ENCODE data around the gene NDUFB5.
"Not testable (repeated sequence)": the region's sequence is repeated elsewhere in the genome, so short reads cannot be mapped to it uniquely, and the experiment has no call there.

NDUFB5 gene

DNA sequence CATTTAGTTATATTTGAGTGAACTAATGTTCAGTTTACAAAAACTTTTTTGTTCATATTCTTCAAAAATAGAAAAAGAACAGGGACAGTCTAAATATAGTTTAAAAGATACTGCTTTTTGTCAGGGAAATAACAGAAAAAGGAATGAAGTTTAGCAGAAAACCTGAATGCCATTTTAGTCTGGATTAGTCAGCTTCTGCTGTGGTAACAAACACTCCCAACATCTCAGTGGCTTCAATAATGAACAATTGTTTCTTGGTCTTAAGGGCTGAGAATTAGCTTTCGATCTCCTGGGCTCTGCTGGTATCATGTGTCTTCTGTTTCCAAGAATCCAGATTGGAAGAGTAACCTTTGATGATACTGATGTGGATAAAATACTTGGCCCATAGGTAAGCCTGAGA, 35.9 kb downstream of the NDUFB5 start:
- no peak for DNase-seq

DNA sequence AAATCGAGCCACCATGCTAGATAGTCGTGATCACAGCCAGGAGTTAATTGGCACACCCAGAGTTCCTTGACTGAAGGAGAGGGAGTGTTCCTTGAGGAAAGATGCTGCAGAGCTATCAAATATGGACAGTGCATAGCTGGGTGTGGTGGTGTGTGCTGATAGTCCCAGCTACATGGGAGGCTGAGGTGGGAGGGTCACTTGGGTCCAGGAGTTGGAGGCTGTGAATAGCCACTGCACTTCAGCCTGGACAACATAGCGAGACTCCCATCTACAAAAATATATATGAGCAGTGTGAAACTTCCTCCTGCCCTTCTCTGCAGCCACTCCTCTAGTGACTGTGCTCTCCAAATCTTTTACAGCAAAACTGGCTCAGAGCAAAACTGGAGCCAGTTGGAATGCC, 38.3 kb downstream of the NDUFB5 start:
- no peak for DNase-seq

DNA sequence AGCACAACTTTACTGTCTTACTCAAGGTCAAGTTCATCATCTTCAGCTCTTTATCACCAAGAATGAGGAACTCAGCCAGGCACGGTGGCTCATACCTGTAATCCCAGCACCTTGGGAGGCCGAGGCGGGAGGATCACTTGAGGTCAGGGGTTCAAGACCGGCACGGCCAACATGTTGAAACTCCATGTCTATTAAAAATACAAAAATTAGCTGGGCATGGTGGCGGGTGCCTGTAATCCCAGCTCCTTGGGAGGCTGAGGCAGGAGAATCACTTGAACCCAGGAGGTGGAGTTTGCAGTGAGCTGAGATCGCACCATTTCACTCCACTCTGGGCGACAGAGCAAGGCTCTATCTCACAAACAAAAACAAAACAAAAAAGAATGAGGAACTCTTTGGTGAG, 39.2 kb downstream of the NDUFB5 start:
- DNase-seq, result not testable (repeated sequence)

DNA sequence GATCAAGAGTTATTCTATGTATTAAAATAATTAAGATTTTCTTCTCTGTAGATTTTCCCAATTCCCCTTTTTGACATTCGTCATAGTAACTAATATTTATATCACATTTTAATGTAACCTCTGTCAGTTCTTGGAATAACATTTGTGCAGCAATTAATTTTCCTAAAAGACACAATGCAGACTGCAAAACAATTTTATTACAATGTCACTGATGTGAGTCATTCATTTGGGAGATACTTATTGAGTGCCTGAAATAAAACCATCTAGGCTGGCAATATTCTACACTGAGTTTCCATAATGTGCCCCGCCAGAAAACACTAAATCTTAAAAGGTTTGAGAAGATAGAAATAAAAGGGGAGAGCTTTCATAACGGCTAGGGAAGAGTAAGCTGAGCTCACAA, 41.6 kb downstream of the NDUFB5 start:
- DNase-seq, result no peak

DNA sequence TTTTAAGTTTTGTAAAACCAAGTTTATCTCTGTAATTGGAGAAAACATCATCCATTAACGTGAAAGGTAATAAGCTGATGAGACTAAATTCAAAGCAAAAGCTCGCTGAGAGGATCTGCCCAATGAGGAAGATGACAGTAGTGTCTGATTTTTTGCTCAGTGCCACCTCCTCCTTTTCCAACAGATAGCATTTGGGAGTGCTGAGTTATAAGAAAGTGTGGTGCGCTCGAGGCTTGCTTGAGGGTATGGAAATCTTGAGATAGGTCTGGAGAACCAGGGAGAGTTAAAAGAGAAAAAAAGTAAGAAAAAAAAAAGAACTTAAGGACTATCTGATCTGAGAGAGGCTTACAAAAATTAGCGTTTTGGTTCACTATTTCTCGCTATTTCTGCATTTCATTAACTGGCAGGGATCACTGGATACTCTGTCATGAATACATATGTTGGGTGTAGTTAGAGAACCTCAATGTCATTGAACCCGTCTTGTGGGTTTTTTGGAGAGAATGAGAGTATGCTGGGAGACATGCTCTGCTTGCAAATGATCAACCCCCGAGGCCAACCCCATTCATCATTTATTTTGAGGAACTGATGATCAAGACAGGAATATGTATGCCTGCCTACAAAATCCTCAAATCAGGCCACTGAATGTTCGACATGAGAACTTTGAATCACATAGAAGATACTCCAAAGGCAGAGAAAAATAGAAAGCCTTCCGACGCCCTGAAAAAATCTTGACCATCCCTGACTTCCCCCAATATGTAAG, 47.3 kb downstream of the NDUFB5 start:
- DNase-seq, result no peak

DNA sequence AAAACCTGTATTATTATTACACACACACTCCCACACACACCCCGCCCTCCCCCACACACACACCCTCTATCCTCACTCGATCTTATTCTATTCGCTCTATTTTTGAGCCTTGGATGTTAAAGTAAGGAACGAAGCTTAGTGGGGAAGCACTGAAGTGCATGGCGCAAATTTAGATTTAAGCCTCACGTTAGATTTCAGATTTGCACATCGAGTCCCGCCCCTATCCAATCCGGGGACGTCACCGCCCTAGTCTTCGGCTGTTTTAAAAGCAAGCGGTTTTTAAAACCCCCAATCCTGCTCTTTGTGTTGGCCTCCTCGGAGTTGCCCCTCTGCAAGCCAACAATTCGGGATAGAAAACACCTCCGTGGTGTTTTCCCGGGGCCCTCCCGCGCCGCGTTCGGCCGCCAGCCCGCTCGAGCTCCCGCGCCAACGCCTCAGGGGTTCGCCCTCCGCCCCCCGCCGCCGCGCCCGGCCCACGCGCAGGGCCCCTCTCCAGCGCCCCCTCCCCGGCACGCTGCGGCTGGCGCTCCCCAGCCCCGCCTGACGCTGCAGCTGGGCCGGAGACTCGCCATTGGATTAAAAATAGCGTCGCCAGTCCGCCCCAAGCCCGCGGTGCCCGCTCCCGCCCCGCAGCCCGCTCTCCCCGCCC, 48.0 kb downstream of the NDUFB5 start, which contains the start of gene USP13:
Gene USP13, plus strand, starts transcription at position 594 of the 649 bp plus-strand sequence. CDS start 186 bp downstream, outside the sequence.
- DNase-seq, result peak; percentile 33

DNA sequence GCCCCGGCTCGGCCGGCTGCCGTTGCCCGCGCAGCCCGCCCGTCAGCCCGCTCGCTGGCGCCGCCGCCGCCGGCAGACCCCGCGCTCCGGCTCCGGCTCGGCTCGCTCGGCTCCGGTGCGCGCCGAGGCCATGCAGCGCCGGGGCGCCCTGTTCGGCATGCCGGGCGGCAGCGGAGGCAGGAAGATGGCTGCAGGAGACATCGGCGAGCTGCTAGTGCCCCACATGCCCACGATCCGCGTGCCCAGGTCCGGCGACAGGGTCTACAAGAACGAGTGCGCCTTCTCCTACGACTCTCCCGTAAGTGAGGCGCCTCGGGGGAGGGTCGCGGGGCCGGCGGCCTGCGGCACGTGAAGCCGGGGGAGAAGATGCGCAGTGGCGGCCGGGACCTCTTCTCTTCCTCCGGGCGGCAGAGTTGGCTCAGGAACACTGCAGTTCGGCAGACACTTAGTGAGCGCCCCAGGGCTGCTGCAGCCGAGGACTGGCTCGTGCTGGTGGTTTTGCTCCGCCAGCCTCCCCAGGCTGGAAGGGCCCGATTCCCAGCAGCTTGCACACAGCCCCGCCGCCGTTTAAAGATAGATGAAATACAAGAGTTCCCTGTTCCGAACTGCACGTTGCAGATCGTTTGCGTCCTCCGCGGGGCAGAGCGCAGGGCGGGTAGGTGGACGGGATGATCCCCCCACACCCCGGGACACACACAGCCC, 48.7 kb downstream of the NDUFB5 start:
- DNase-seq, result peak; percentile 31

DNA sequence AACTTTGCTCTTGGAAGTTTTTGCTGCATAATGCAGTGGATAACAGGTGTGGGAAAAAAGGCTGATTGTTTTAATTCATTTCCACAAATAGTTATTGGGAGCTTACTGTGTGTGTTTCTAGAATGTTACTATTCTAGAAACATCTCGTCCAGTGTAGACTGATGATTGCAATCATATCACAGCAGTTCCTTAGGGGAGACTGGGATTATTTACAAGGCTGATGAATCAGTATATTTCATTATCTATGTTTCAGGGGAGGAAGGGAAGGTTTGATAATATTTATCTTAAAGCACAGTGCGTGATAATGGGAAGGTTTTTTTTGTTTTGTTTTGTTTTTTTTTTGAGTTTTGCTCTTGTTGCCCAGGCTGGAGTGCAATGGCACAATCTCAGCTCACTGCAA, 50.6 kb downstream of the NDUFB5 start:
- no peak for DNase-seq

DNA sequence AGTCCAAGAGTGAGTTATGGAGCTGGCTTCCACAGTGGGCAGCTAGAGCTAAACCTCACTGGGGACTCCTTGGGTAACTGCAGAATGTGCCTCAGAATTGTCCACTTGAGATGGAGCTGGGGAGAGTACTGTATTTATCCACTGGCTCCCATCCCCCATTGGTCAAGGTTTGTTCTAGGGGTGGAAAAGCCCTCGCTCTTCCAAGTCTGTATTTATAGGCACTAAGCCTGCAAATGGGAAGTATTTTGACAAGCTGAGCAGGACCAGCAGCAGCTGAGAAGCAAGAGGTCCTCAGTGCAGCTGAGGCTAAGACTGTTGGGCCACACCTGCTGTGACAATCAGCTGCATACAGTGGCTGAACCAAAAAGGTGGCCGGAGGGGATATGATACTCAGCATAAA, 54.0 kb downstream of the NDUFB5 start:
- DNase-seq, result no peak

DNA sequence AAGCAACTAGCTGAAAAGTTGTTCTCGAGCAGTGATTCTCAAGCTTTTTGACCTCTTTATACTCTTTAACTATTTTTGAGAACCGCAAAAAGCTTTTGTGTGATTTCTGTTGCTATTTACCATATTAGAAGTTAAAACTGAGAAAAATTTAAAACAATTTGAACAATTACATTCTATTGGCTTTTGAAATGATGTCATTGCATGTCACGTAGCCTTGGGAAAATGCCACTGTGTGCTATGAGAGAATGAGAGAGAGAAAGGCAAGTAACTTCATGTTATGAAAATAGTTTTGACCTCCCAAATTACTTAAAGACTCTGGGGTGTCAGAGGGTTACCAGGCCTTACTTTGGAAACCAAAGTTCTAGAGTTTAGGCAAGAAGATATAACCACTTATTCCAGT, 56.3 kb downstream of the NDUFB5 start:
- no peak for DNase-seq

DNA sequence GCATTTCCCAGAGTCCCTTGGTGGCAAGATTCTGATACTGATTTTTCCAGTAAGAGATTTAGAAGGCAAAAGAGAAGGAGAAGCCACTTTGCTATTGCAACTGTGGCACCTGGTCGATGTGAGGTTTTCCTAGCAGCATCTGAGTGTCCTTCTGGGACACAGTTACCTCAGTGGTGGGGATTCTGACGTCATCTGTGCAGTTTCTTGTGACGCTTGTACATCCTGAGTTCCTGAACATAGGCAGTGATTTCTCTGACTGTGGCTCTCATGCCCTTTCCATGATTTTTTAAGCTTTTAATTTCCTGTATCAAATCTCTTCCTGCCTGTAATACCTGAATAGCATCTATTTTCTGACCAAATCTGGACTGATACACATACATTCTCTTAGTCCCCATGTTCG, 57.2 kb downstream of the NDUFB5 start:
- no peak for DNase-seq

DNA sequence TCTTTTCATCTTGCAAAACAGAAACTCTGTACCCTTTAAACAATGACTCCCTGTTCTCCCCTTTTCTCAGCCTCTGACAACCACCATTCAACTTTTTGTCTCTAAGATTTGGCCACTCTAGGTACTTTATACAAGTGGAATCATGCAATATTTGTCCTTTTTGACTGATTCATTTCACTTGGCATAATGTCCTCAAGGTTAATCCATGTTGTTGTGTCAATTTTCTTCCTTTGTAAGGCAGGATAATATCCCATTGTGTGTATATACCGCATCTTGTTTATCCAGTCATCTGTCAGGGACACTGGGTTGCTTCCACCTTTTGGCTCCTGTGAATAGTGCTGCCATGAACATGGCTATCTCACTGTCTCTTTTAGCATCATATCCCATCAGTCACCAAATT, 58.5 kb downstream of the NDUFB5 start:
- no peak for DNase-seq

DNA sequence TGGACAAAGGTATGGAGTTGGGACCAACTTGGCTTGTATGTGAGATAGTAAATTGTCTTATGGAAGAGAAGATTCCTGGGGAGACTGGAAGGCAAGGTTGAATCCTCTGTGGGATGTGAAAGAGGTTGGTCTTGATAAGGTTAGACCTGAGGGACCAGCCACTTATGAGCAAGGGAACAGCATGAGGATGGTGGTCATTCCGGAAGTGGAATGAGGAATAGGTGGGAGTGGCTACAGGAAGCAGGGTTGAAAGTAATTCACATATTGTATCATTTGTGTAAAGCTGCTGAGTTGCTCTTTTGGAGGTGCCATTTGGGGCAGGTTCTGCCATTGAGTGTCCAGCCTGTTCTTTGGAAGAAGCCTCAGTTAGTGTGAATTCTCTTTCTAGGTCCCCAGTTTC, 61.4 kb downstream of the NDUFB5 start:
- DNase-seq, result no peak

DNA sequence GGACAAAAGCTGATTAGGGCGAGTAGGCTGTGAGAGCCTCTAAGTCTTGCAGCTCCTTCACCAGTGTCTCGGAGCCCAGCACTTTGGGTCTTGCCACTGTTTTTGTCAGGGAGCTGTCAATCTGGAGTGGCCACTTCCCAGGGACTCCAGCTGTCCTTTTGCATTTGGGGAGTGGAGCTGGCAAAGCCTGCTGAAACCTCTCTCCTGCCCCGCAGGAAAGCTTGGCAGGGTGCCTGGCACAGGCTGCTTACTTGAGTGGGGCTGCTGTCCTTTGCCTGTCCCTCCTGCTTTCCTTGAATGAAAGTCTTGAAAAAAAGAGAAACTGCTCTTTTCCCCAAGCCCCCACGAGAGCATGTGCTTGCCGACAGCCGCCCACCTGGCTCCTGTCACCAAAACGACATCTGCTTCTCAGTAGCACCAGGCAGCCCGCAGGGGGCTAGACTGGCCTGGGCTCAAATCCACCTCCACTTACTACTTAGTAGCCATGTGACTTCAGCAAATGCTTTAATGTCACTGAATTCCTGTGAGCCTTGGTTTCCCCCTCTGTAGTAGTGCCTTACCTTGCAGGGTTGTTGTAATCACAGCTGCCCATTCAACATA, 61.9 kb downstream of the NDUFB5 start:
- no peak for DNase-seq

DNA sequence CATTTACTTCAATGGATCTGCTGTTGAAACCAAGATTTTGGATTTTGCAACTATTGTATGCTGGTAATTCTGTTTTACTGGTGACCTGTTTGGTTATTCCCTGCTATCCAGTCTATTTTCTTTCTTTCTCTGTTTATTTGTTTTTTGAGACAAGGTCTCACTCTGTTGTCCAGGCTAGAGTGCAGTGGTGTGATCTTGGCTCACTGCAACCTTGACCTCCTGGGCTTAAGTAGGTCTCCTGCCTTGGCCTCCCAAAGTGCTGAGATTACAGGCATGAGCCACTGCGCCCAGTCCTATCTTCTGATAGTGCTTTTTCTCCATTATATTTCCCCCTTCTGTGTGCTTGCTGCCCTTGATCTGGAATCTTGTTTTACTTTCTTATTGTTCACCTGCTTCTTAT, 63.8 kb downstream of the NDUFB5 start:
- no peak for DNase-seq

DNA sequence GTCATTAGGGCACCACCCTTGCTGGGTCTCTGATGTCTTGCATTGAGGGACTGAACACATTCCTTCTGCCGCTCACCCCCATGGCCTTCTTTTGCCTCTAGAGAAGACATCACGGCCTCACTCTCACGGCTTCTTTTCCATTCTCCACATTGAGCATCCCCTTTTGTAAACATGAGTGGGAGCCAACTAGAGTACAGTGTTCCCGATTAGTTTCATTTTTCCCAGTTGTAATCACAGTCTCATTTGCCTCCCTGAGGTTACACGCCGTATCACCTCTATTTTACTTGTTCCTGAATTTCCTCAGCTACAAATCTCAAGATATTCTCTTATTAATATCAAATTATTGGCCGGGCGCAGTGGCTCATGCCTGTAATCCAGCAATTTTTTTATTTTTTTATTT, 65.7 kb downstream of the NDUFB5 start:
- DNase-seq, result no peak

DNA sequence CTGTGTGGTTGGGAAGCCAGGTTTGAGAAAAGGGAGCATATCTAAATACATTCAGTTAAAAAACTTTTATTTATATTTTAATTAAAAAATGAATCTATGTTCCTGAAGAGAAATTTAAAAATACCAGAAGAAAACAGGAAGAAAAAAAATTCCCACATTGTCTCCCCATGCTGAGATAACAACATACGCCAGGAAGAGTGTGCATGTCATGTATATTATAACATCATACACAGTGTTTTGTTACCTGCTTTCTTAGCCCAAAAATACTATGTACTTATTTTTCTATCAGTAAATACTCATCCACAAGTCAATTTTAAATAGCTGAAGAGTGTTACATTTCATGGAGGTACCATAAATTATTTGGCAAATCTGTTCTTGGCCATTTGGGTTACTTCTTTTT, 66.7 kb downstream of the NDUFB5 start:
- DNase-seq, result no peak

DNA sequence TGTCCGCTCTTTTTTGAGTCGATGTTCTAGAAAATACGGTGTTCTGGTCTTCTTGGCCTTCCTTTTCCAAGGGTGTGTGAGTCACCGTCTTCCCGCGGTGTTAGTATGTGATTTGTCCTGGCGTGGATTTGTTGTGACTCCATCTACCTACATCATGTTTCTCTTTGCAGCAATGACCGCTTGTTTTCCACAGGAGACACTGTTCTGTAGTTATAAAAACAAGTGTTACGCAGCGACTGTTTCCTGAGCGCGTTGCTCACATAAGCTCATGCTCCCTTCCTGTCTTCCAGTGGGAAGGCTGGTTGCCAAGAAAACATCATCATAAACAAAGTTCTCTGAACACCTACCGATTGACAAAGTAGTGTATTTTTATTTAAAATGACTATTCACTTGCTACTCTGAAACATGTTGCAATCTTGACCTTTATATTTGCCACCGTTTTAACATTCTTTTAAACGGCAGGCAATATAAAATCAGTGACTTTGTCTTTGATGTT, 67.2 kb downstream of the NDUFB5 start:
- DNase-seq, result no peak

DNA sequence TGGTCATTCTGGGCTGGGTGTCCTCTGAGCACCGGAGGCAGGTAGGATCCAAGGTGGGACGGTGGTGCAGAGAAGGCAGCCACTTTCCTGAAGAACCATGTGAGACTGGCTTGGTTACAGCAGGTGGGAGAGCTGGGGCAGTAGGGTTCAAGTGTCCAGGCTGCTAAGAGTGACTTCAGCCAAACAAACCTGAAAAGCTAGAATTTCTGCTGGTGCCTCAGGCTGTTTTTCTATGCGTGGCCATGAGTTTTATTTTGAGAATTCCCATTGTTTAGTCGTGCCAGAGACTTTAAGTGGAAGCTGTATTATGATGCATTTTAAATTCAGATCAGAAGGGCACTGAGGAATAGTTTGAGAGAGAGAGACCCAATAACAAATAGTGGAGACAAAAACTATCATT, 68.3 kb downstream of the NDUFB5 start:
- no peak for DNase-seq

DNA sequence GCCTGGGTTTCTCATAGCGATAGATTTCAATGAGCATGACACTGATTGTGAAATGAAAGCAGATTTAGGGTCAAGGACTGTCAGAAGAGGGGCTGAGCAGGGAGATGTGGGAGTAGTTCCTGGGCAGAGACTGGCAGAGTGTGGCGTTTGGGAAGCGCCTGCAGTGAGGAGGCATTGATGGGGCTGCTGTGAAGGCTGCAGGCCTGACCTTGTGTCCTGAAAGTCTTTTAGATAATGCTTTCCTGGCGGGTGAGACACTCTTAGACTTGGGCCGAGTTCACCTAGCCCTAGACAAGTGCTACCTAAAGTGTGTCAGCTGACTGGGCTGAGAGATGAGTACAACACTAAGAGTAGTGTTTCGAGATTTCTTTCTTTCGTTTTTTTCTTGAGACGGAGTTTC, 68.9 kb downstream of the NDUFB5 start:
- DNase-seq, result no peak

DNA sequence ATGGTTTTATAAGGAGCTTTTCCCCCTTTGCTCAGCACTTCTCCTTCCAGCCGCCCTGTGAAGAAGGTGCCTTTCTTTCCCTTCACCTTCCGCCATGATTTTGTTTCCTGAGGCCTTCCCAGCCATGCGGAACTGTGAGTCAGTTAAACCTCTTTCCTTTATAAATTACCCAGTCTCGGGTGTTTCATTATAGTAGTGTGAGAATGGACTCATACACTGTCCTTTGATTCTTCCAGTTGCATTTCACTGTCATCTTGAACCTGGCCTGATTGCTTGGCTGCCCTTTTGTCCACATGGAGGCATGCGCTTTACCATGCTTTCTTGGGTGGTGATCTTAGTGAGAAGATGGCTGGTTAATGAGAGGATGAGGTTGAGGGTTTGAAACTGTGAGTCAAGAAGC, 71.5 kb downstream of the NDUFB5 start:
- no peak for DNase-seq

Data from NCI-H748 treated with DMSO at 0.1 percent for 48 hours (cell line).